ENCODE measurements around the gene C2CD3.
A peak's percentile ranks its signal among the peaks of the same experiment; 100 is the strongest.
"Not testable (repeated sequence)": the region's sequence is repeated elsewhere in the genome, so short reads cannot be mapped to it uniquely, and the experiment has no call there.

Gene C2CD3

DNA sequence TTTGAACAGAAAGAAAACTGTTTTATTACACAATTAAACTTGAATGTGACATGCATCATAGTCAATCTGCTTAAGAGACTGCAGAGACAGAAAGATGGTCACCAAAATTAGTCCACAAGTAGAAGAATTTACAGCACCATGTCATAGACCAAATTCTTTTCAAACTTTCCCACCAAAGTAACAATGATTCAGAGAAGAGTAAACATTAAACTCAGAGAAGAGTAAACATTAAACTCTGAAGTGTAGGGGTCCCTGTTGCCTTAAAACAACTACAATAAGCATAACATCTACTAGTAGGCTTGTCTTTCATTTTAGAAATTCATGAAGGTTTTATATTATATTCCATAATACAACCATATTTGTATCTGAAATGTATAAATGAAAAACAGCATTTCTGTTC is 104.1 kb downstream of the C2CD3 start:
- not testable (repeated sequence) for DNase-seq

DNA sequence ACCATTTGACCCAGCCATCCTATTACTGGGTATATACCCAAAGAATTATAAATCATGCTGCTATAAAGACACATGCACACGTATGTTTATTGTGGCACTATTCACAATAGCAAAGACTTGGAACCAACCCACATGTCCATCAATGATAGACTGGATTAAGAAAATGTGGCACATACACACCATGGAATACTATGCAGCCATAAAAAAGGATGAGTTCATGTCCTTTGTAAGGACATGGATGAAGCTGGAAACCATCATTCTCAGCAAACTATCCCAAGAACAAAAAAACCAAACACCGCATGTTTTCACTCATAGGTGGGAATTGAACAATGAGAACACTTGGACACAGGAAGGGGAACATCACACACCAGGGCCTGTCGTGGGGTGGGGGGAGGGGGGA is 105.3 kb downstream of the C2CD3 start:
- not testable (repeated sequence) for DNase-seq

GRCh38 chr11:74063628-74064027 is 107.2 kb downstream of the C2CD3 start:
- not testable (repeated sequence) for DNase-seq

- not testable (repeated sequence) for DNase-seq
These were observed 109.2 kb downstream of the C2CD3 start for GRCh38 chr11:74061599-74061998.

DNA sequence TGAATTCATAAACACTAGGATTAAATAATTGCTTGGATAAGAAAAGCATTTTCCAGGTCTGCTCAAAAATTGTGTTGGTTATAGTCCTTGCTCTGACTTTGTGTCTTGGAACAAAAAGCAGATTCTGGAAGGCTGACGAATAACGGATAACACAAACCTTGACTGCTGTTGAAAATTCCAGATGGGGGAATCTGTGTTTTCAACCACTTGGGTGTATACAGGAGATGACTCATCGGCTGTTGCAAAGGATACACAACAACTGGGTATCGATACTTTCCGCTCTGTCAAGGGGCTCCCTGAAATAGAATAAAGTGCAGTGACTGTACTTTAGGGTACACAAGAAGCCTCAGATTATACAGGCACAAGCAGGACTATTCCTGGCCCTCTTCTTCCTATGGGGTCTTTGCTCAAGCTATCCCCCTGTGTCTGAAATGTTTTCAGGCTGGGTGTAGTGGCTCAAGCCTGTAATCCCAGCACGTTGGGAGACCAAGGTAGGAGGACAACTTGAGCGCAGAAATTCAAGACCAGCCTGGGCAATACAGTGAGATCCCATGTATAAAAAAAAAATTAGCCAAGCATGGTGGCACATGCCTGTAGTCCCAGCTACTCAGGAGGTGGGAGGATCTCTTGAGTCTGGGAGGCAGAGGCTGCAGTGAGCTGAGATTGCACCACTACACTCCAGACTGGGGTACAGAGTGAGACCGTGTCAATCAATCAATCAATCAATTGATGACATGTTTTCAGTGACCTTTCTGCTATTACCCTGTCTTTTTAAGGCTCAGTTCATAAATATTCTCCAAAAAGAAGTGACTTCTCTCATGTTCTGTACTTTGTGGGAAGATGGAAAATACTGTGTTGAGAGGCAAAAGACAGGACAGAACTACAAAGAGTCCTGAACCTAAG is 113.3 kb downstream of the C2CD3 start:
- no peak for DNase-seq

- DNase-seq: no peak
These were observed 114.9 kb downstream of the C2CD3 start for GRCh38 chr11:74055938-74056337.

DNA sequence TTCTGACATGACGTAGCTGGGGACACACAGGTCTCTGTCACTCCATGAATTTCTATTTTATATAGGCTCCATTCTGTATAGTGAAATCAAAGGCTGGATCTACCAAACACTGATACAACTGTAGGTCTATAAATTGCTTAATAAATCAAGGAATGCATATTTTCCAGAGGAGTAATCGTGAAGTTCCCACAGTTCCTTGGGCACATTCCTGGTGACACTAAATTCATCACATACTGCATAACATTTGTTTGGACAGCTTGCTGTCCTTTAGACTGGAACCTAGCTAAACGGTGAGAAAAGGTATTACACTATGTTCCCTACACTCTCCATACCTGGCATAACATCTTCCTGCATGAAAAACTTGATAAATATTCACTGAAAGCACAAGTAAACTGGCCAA is 120.3 kb downstream of the C2CD3 start:
- no peak for DNase-seq

- DNase-seq: no peak
These were observed 121.8 kb downstream of the C2CD3 start for GRCh38 chr11:74048993-74049392.

- no peak for DNase-seq
These were observed 126.3 kb downstream of the C2CD3 start for GRCh38 chr11:74044538-74044937.

GRCh38 chr11:74043450-74043849 is 127.4 kb downstream of the C2CD3 start:
- no peak for DNase-seq

GRCh38 chr11:74037309-74037708 is 133.5 kb downstream of the C2CD3 start:
- DNase-seq: no peak

- no peak for DNase-seq
These were observed 135.5 kb downstream of the C2CD3 start for GRCh38 chr11:74035264-74035663.

DNA sequence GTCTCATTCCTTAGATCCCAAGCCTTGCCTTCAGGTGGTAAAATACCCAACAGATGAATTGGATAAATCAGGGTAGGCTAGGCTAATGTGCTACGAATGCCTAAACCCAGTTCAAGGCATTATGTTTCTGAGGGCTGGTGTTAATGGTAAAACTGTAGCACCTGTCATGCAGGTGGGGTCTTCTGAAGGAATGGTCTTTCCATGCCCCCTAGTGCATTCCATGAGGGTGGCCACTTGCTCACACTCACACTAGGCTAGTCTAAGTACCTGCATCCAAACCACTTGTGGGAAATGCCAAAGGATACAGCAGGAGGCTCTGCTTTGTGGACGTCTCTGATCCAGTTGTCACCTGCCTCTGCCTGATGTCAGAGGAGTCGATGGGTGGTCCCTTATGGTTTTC is 137.8 kb downstream of the C2CD3 start:
- peak; percentile 41 to 42 for DNase-seq

DNA sequence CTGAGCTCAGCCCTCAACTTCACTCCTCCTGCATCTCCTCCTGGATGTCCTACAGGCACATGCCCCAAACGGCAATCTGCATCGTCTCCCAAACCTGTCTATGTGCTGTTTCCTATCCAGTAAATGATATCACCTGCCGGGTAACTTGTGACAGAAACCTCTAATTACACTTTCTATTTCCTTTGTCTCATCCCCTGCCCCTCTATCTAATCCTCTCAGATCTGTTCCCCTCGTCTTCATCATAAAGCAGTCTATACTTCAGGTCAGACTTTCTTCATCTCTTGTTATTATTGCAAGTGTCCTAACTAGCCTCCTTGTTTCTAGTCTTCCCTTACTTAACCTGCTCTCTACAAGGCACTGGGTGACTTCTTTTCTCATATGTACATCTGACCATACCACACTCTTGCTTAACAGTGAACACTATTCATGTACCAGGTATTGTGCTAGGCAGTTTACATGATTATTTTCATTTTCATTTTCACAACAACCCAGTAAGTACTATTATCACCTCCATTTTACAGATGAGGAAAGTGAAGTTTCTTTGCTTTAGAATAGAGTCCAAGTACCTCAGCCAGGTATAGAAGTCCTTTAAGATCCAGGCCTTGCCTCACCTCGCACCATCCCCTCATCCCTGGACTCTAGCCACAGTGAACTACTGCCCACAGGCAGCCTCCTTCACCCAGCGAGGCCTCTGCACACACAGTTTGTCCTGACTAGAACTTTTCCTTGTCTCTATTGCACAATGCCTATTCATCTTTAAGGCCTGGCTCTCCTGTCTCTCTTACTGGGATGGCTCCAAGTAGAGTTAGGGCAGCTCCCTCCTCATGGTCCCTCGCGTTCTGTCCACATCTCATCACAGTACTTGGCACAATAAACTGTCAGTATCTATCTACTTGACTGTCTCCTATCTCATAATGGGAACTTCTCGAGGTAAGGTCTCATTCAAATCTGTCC is 139.8 kb downstream of the C2CD3 start:
- DNase-seq: peak in 1 of 2 donors; percentile 34

- DNase-seq: peak in 1 of 2 donors; percentile 64
These were observed 145.2 kb downstream of the C2CD3 start for GRCh38 chr11:74025467-74026166.

DNA sequence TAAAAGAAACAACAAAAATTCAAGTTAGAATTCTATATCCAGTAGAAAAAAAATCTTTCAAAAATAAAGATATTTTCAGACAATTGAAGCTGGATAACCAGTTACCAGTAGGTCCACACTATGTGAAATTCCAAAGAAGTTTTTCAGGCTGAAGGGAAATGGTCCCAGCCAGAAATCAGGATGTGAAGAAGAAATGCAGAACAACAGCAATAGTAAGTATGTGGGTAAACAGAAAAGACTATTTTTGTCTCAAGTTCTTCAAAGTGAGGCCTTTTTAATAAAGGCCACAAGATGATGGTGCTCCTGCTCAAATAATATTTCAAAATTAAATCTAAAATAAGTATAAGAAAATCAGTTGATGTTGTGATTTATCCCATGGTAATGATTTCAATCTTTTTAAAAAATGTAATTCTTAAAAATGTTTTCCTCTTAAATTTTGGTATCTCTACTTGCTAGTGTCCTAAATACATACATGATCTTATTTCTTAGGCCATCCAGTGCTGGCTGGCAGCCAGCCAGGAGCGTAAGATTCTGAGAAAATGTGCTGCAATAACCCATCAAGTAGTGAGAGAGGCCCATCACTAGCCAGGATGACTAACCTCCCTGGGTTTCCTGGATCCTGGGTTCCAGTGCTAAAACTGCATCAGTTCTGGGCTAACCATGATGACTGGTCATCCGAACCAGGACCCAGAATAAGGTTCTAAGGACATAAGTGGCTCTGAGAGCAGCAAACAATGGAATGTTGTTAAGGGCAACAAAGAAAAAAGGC is 146.4 kb downstream of the C2CD3 start:
- DNase-seq: peak in 1 of 2 donors; percentile 77

DNA sequence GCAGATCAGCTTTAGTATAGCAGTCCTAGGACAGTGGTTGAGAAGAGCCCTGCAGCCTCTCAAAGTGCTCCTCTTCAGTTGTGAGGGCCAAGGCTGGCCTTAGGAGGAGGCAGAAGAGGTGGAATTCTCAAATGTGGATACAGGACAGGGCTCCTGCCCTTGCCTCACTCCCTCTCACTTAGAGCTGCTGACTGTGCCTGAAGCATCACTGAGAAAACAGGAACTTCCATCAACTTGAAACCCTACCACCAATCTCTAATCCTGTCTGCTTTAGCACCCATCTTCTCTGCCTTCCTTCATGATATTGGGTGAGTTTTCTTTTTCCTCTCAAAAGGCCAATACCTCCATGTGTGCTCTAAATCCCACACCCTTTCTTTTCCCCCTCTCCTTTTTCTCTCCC is 147.5 kb downstream of the C2CD3 start:
- DNase-seq: no peak

GRCh38 chr11:74022546-74022945 is 148.3 kb downstream of the C2CD3 start:
- DNase-seq: no peak

DNA sequence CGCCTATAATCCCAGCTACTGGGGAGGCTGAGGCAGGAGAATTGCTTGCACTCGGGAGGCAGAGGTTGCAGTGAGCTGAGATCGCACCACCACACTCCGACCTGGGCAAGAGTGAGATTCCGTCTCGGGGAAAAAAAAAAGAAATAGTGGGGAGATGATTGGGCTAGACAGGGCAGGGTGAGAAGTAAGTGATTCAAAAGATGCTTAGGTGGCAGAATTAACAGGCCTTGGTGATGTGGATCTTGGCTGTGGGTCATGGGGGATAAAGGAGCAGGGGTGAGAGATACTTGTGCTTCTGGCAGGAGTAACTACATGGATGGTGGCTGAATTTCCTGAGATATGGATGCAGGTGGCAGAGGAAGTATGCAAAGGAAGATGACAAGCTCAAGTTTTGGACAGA is 148.8 kb downstream of the C2CD3 start:
- no peak for DNase-seq

GRCh38 chr11:74020539-74020938 is 150.3 kb downstream of the C2CD3 start:
- peak in 1 of 2 donors; percentile 33 for DNase-seq

GRCh38 chr11:74019860-74020259 is 150.9 kb downstream of the C2CD3 start:
- DNase-seq: no peak

DNA sequence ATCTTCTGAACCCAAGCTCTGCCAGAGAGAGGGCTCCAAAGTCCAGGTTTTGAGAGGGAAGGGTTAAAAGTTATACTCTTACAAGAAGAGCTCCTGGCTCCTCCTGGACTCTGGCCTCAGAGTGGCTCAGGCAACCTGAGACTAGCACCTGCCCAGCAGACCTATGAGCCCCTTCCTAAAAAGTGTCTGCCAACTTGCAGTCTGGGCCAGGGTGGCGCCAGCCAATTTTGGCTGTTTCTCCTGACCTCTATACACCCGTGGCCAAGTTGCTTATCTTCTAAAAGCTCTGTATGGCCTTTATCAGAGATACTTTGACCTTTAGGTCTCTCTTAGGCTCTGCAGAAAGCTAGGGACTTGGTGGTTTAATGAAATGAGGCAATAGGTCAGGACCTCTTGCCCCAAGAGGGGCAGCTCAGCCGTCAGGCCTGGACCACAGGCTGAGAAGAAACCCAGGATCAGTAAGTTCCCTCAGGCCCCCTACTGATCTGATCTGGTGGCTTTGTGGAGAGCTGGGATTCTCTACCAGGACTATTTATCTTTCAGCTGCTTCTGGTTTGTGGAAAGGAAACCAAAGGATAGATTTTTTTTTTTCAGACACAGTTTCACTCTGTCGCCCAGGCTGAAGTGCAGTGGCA is 151.6 kb downstream of the C2CD3 start:
- no peak for DNase-seq
